Muscle of leg (tissue), 11 donors: ENCODE data around the gene ANKEF1. TPM values are rescaled to one million over a fixed set of nuclear protein-coding genes. Genes with fewer than 3 reads are reported as not detected.

Experiments
- DNase-seq: peaks from one replicate; pipeline ENCODE4 v3.0.0; 2013
- H3K27ac ChIP-seq: one replicate; pipeline ENCODE4 v1.5.1; 2013; ENCODE audit warnings: mild to moderate bottlenecking, low read length, control low read depth
- H3K27me3 ChIP-seq: one replicate; pipeline ENCODE4 v1.6.1; 2013; ENCODE audit warnings: low read length; ENCODE audit not compliant: control insufficient read depth, insufficient read depth
- H3K36me3 ChIP-seq: one replicate; pipeline ENCODE4 v1.6.1; 2013; ENCODE audit warnings: low read length; ENCODE audit not compliant: control insufficient read depth, insufficient read depth
- H3K4me1 ChIP-seq: one replicate; pipeline ENCODE4 v1.6.1; 2013; ENCODE audit warnings: low read length; ENCODE audit not compliant: control insufficient read depth, insufficient read depth
- H3K4me3 ChIP-seq: one replicate; pipeline ENCODE4 v1.5.1; 2013; ENCODE audit warnings: low read length, control low read depth
- H3K9me3 ChIP-seq: replicated peaks from 2 replicates; pipeline ENCODE4 v1.6.1; 2013; ENCODE audit warnings: low read depth, low read length; ENCODE audit not compliant: control insufficient read depth
- WGBS: methylation state at CpG from one replicate; pipeline ENCODE4 v1.1.5; 2013; ENCODE audit warnings: missing lambda C conversion rate; ENCODE audit not compliant: insufficient coverage; 5-methylcytosine and 5-hydroxymethylcytosine counted together
- polyA plus RNA-seq, 8 donors: library from polyadenylated mRNA; unstranded; fragments of 120-200 nt; gene quantifications; one replicate each; pipeline versions ENCODE4 v1.2.1 to v1.2.3, GENCODE V29; 2013; ENCODE audit warnings: inconsistent platforms in 1 of 8, low replicate concordance in 1 of 8; ENCODE audit not compliant: insufficient read length in 8 of 8, insufficient read depth in 1 of 8
- total RNA-seq: library from RNA; stranded (reverse); fragments of 120-200 nt; gene quantifications from one replicate; pipeline ENCODE4 v1.2.4, GENCODE V29; 2013

The ANKEF1 gene
- total and polyA plus RNA-seq, 9 donors = 0.99 to 1.2 (median 1.1) TPM

- H3K9me3 ChIP-seq = no peaks in the 10 kb centered on the region
- H3K27me3 ChIP-seq = no peaks in the 10 kb centered on the region
- H3K36me3 ChIP-seq = no peaks in the 10 kb centered on the region
- DNase-seq = no peak
- H3K4me3 ChIP-seq = no peak overlapping the region
- no peak overlapping the region for H3K27ac ChIP-seq
- no peaks in the 10 kb centered on the region for H3K4me1 ChIP-seq
- WGBS = no CpG with 5 or more reads among the region's 1 CpG
Measured at GRCh38 chr20:10002866-10003265, 31.9 kb upstream of the ANKEF1 start.

- Histone ChIP-seq H3K27me3 (no peaks in the 10 kb centered on the region), H3K4me1 (peaks cover under 1% of the 10 kb centered on the region), H3K36me3 (no peaks in the 10 kb centered on the region), H3K4me3 (no peak overlapping the region), H3K27ac (no peak overlapping the region), H3K9me3 (no peaks in the 10 kb centered on the region)
- DNase-seq = no peak
- WGBS = no CpG with 5 or more reads among the region's 2 CpGs
Measured at GRCh38 chr20:10004900-10005299, 29.9 kb upstream of the ANKEF1 start.

GRCh38 chr20:10005885-10006284 lies 28.9 kb upstream of the ANKEF1 start:
- WGBS = no CpG with 5 or more reads among the region's 1 CpG
- DNase-seq = no peak
- H3K27me3 ChIP-seq = no peaks in the 10 kb centered on the region
- H3K9me3 ChIP-seq = no peaks in the 10 kb centered on the region
- peaks cover 2% of the 10 kb centered on the region for H3K4me1 ChIP-seq
- no peak overlapping the region for H3K27ac ChIP-seq
- H3K36me3 ChIP-seq = no peaks in the 10 kb centered on the region
- no peak overlapping the region for H3K4me3 ChIP-seq

GRCh38 chr20:10006447-10007090 lies 28.2 kb upstream of the ANKEF1 start:
- Histone ChIP-seq H3K4me1 (peaks cover 2% of the 10 kb centered on the region), H3K27me3 (no peaks in the 10 kb centered on the region), H3K27ac (no peak overlapping the region), H3K9me3 (no peaks in the 10 kb centered on the region), H3K4me3 (no peak overlapping the region), H3K36me3 (no peaks in the 10 kb centered on the region)
- WGBS = no CpG with 5 or more reads among the region's 4 CpGs
- peak; percentile 11 for DNase-seq

- Histone ChIP-seq H3K27ac (no peak overlapping the region), H3K4me1 (peaks cover 2% of the 10 kb centered on the region), H3K9me3 (no peaks in the 10 kb centered on the region), H3K36me3 (no peaks in the 10 kb centered on the region), H3K27me3 (no peaks in the 10 kb centered on the region), H3K4me3 (no peak overlapping the region)
- no peak for DNase-seq
- WGBS = no CpG with 5 or more reads among the region's 2 CpGs
Measured at GRCh38 chr20:10007158-10007557, 27.6 kb upstream of the ANKEF1 start.

- H3K36me3 ChIP-seq = no peaks in the 10 kb centered on the region
- no peak overlapping the region for H3K4me3 ChIP-seq
- no peak for DNase-seq
- no peak overlapping the region for H3K27ac ChIP-seq
- H3K27me3 ChIP-seq = no peaks in the 10 kb centered on the region
- no peaks in the 10 kb centered on the region for H3K9me3 ChIP-seq
- peaks cover 2% of the 10 kb centered on the region for H3K4me1 ChIP-seq
- 90% methylated on average over 5 of the region's 5 CpGs for WGBS
Measured at GRCh38 chr20:10007747-10008146, 27.0 kb upstream of the ANKEF1 start.

- no CpG with 5 or more reads among the region's 5 CpGs for WGBS
- H3K27me3 ChIP-seq = no peaks in the 10 kb centered on the region
- H3K4me3 ChIP-seq = no peak overlapping the region
- peaks cover 2% of the 10 kb centered on the region for H3K4me1 ChIP-seq
- no peaks in the 10 kb centered on the region for H3K9me3 ChIP-seq
- no peaks in the 10 kb centered on the region for H3K36me3 ChIP-seq
- DNase-seq = no peak
- H3K27ac ChIP-seq = no peak overlapping the region
Measured at GRCh38 chr20:10012464-10012863, 22.3 kb upstream of the ANKEF1 start.

GRCh38 chr20:10014431-10014830 lies 20.4 kb upstream of the ANKEF1 start:
- H3K27ac ChIP-seq = no peak overlapping the region
- 36% methylated on average over 3 of the region's 5 CpGs for WGBS

GRCh38 chr20:10020937-10021336 lies 13.8 kb upstream of the ANKEF1 start:
- no peaks in the 10 kb centered on the region for H3K9me3 ChIP-seq
- H3K27ac ChIP-seq = no peak overlapping the region
- H3K4me1 ChIP-seq = no peaks in the 10 kb centered on the region
- no peak overlapping the region for H3K4me3 ChIP-seq
- 0% methylated on average over 1 of the region's 2 CpGs for WGBS
- DNase-seq = no peak
- no peaks in the 10 kb centered on the region for H3K27me3 ChIP-seq
- no peaks in the 10 kb centered on the region for H3K36me3 ChIP-seq

More at GRCh38 chr20:10014431-10014830, 20.4 kb upstream of the ANKEF1 start:
- Histone ChIP-seq H3K27me3 (no peaks in the 10 kb centered on the region), H3K4me3 (no peak overlapping the region), H3K36me3 (no peaks in the 10 kb centered on the region), H3K9me3 (no peaks in the 10 kb centered on the region), H3K4me1 (peaks cover 2% of the 10 kb centered on the region)
- no peak for DNase-seq

- 64% methylated on average over 1 of the region's 2 CpGs for WGBS
- Histone ChIP-seq H3K36me3 (no peaks in the 10 kb centered on the region), H3K9me3 (no peaks in the 10 kb centered on the region), H3K4me1 (no peaks in the 10 kb centered on the region), H3K27me3 (no peaks in the 10 kb centered on the region), H3K27ac (no peak overlapping the region), H3K4me3 (no peak overlapping the region)
- no peak for DNase-seq
Measured at GRCh38 chr20:10022625-10023024, 12.2 kb upstream of the ANKEF1 start.

GRCh38 chr20:10023911-10024310 lies 10.9 kb upstream of the ANKEF1 start:
- no CpG with 5 or more reads among the region's 2 CpGs for WGBS
- no peak overlapping the region for H3K27ac ChIP-seq
- DNase-seq = peak; percentile 76
- no peak overlapping the region for H3K4me3 ChIP-seq
- H3K4me1 ChIP-seq = no peaks in the 10 kb centered on the region
- no peaks in the 10 kb centered on the region for H3K27me3 ChIP-seq
- no peaks in the 10 kb centered on the region for H3K36me3 ChIP-seq
- no peaks in the 10 kb centered on the region for H3K9me3 ChIP-seq
